T-helper 2 cell treated with Interferon-gamma antibody and Interleukin-4, amounts not matched to agents 5 μg/mL and 100 μg/mL, for 36 hours (primary cell): Measurements from ENCODE around the gene PRMT5.
"Not testable (repeated sequence)": the region's sequence is repeated elsewhere in the genome, so short reads cannot be mapped to it uniquely, and the experiment has no call there.

Experiments used
- DNase-seq: peaks from one replicate; pipeline ENCODE4 v3.0.0; 2021; ENCODE audit warnings: low spot score
- H3K27ac Mint-ChIP-seq: one replicate; pipeline ENCODE4 v1.8.0; 2021; ENCODE audit warnings: mild to moderate bottlenecking, mixed read lengths
- H3K27me3 Mint-ChIP-seq: one replicate; pipeline ENCODE4 v1.8.0; 2021; ENCODE audit warnings: low read depth, mixed read lengths
- H3K36me3 Mint-ChIP-seq: one replicate; pipeline ENCODE4 v1.8.0; 2021; ENCODE audit warnings: low read depth, mixed read lengths
- H3K4me1 Mint-ChIP-seq: one replicate; pipeline ENCODE4 v1.8.0; 2021; ENCODE audit warnings: low read depth, mixed read lengths
- H3K4me3 Mint-ChIP-seq: one replicate; pipeline ENCODE4 v1.8.0; 2022; ENCODE audit warnings: mild to moderate bottlenecking, moderate library complexity, mixed read lengths
- H3K9me3 Mint-ChIP-seq: one replicate; pipeline ENCODE4 v1.8.0; 2021; ENCODE audit warnings: mixed read lengths

The PRMT5 gene

DNA sequence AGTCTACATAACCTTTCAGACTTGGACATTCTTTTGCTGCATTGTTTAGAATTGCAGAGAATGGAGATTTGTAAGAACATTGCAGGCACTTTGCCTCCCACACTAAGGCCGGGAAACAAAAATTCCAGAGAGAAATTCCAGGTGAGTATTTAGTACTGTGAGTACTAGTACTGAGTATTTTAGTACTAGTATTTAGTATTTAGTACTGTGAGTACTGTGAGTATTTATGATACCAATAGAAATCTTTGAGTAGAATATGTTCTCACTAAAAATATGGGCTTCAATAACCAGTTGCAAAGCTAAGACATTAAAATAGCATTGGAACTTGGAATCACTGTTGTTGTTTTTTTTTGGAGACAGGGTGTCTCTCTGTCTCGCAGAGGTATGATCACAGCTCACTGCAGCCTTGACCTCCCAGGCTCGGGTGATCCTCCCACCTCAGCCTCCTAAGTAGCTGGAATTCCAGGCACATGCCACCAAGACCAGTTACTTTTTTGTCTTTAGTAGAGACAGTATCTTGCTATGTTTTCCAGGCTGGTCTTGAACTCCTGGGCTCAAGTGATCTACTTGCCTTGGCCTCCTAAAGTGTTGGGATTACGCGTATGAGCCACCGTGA lies 33.0 kb upstream of the PRMT5 start:
- Mint-ChIP-seq H3K27ac (no peak overlapping the region), H3K4me1 (peaks cover 5% of the 10 kb centered on the region), H3K4me3 (no peak overlapping the region), H3K36me3 (no peaks in the 10 kb centered on the region), H3K9me3 (no peaks in the 10 kb centered on the region), H3K27me3 (peaks cover 4% of the 10 kb centered on the region)
- no peak for DNase-seq

DNA sequence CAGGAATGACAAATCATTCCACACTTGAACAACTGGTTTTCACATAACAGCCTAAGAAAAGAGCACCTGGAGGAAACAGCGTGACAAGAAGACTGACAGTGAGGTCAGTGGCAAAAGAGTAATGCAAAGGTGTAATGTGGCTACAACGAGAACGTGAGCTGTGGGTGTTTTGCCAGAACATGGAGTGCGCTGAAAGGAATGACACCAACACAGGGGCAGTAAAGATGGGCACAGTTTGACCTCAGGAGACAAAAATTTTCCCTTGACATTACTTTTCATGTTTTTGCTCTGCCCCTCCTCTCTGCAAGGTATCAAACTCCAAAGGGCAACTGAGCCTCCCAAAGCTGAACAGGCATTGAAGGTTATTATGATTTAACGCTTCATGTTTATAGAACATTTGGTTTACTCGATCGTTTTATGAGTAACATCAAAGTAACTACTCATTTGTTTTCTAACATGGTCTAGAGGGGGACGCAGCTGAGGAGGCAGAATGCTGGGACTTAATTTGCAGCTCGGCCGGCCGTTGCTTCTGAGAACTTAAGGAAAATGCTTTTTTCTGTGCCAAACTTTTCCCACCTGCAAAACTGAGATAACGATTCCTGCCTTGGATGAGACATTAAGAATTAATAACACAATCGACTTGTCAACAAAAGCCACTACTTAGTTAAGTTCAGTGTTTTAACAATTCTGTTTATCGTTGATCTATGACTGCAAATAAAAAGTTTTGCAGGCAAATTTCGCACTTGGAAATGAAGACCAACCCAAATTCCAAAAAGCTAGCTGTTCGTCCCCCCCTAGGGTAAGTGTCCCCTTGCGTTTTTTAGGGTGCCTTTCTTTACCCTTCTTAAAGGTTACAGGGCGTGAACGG lies 26.8 kb upstream of the PRMT5 start:
- Mint-ChIP-seq H3K27ac (peak overlapping the region; percentile 90), H3K9me3 (no peaks in the 10 kb centered on the region), H3K36me3 (peaks cover 25% of the 10 kb centered on the region), H3K27me3 (no peaks in the 10 kb centered on the region), H3K4me3 (peak overlapping the region; percentile 94), H3K4me1 (peaks cover 19% of the 10 kb centered on the region)
- no peak for DNase-seq

DNA sequence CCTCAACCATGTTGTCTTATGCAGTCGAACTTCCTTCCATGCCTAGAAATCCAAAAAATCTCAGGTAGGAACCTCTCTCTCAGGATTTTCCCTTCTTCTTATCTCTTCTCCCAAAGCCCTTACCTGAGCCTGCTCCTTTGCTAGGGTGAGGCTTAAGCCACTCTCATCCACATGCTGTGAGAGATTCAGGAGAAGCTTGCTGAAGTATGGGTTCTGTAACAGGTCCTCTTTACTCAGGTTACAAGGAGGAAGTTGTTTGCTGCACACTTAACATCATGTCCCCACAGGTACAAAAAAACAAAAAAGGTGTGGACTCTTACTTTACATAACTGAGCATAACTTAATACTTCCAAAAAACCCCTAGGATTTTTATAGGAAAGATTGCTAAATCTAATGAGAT lies 23.2 kb upstream of the PRMT5 start:
- Mint-ChIP-seq H3K9me3 (no peaks in the 10 kb centered on the region), H3K4me1 (peaks cover 16% of the 10 kb centered on the region), H3K36me3 (peaks cover 39% of the 10 kb centered on the region), H3K27ac (no peak overlapping the region), H3K4me3 (no peak overlapping the region), H3K27me3 (no peaks in the 10 kb centered on the region)
- DNase-seq, result no peak

GRCh38 chr14:22951795-22952194 lies 22.6 kb upstream of the PRMT5 start:
- DNase-seq, H3K4me3 Mint-ChIP-seq, H3K27ac Mint-ChIP-seq, H3K9me3 Mint-ChIP-seq, H3K27me3 Mint-ChIP-seq: not testable (repeated sequence)
- Mint-ChIP-seq H3K36me3 (peaks cover 44% of the 10 kb centered on the region), H3K4me1 (peaks cover 16% of the 10 kb centered on the region)

- Mint-ChIP-seq H3K4me1 (no peaks in the 10 kb centered on the region), H3K4me3 (no peak overlapping the region), H3K36me3 (peaks cover 36% of the 10 kb centered on the region), H3K27ac (no peak overlapping the region), H3K9me3 (no peaks in the 10 kb centered on the region), H3K27me3 (no peaks in the 10 kb centered on the region)
- DNase-seq, result no peak
Measured at GRCh38 chr14:22945642-22946041, 16.5 kb upstream of the PRMT5 start.

GRCh38 chr14:22939684-22940083 lies 10.5 kb upstream of the PRMT5 start:
- no peak for DNase-seq

DNA sequence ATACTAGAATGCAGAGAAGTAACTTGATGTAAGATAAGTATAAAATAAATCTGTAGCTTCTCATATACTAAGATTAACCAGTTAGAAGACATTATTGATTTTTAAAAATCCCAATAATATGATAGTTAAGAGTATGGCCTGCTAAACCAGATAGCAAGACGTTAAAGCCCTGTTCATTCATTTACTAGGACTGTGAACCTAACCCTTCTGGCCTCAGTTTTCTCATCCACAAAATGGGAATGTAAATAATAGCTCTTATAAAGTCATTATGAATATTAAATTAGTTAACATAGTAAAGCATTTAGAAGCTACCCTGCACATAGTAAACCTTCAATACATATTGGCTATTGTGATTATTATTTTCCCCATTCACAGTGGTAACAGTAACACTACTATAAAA lies 6.0 kb upstream of the PRMT5 start:
- H3K27ac Mint-ChIP-seq, result no peak overlapping the region
- H3K9me3 Mint-ChIP-seq, result no peaks in the 10 kb centered on the region
- no peaks in the 10 kb centered on the region for H3K27me3 Mint-ChIP-seq
- H3K4me1 Mint-ChIP-seq, result no peaks in the 10 kb centered on the region
- H3K36me3 Mint-ChIP-seq, result peaks cover 4% of the 10 kb centered on the region
- no peak for DNase-seq
- no peak overlapping the region for H3K4me3 Mint-ChIP-seq

More at GRCh38 chr14:22939684-22940083, 10.5 kb upstream of the PRMT5 start:
- Mint-ChIP-seq H3K27ac (no peak overlapping the region), H3K4me1 (no peaks in the 10 kb centered on the region), H3K9me3 (no peaks in the 10 kb centered on the region), H3K27me3 (no peaks in the 10 kb centered on the region), H3K4me3 (no peak overlapping the region), H3K36me3 (peaks cover 12% of the 10 kb centered on the region)

DNA sequence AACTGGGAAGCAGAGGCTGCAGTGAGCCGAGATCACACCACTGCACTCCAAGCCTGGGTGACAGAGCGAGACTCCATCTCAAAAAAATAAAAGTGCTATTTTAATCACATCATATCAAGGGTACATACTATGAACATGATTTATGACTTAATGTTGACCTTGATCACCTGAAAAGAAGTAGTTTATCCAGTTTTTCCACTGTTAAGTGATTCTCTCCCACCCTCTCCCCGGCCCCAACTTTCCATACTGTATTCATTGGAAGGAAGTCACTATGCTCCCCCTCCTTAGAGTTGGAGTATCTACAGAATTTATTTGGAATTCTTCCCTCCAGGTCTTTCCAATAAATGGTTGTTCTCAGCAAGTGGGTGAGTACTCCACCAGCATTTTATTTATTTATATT lies 3.0 kb upstream of the PRMT5 start:
- no peaks in the 10 kb centered on the region for H3K9me3 Mint-ChIP-seq
- H3K4me1 Mint-ChIP-seq, result peaks cover 10% of the 10 kb centered on the region
- no peaks in the 10 kb centered on the region for H3K27me3 Mint-ChIP-seq
- DNase-seq, result no peak
- H3K4me3 Mint-ChIP-seq, result no peak overlapping the region
- no peak overlapping the region for H3K27ac Mint-ChIP-seq
- peaks cover 6% of the 10 kb centered on the region for H3K36me3 Mint-ChIP-seq

- H3K27ac Mint-ChIP-seq, result no peak overlapping the region
- H3K27me3 Mint-ChIP-seq, result no peaks in the 10 kb centered on the region
- peaks cover 19% of the 10 kb centered on the region for H3K36me3 Mint-ChIP-seq
- H3K4me1 Mint-ChIP-seq, result peaks cover 18% of the 10 kb centered on the region
- no peak overlapping the region for H3K4me3 Mint-ChIP-seq
- DNase-seq, result no peak
- no peaks in the 10 kb centered on the region for H3K9me3 Mint-ChIP-seq
Measured at GRCh38 chr14:22929961-22930364, 787 bp upstream of the PRMT5 start.

- Mint-ChIP-seq H3K9me3 (no peaks in the 10 kb centered on the region), H3K27me3 (no peaks in the 10 kb centered on the region), H3K4me1 (peaks cover 18% of the 10 kb centered on the region), H3K36me3 (peaks cover 33% of the 10 kb centered on the region), H3K27ac (no peak overlapping the region), H3K4me3 (no peak overlapping the region)
- DNase-seq, result no peak
Measured at GRCh38 chr14:22928237-22929103, 706 bp downstream of the PRMT5 start.

DNA sequence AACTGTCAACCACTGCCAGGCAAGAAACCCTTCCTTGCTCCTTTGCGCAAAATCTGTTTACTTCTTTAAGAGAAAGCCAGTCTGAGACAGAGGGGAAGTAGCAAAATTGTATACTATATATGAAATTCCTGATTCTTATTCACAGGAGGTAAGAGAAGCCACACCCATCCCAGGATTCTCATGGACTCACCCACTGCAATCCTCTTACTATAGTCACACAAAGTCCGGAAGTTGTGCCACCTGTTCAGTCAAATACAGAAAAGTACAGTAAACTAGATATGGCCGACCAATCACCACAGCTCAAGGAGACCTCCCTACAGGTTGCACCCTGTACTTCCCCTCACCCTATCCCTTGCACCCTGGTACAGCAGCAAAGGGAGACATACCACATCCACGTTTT lies 2.9 kb downstream of the PRMT5 start:
- peaks cover 45% of the 10 kb centered on the region for H3K36me3 Mint-ChIP-seq

GRCh38 chr14:22925513-22925912 lies 3.7 kb downstream of the PRMT5 start:
- H3K4me3 Mint-ChIP-seq, result no peak overlapping the region
- H3K27ac Mint-ChIP-seq, result no peak overlapping the region
- H3K4me1 Mint-ChIP-seq, result peaks cover 26% of the 10 kb centered on the region
- H3K9me3 Mint-ChIP-seq, result no peaks in the 10 kb centered on the region
- peaks cover 52% of the 10 kb centered on the region for H3K36me3 Mint-ChIP-seq
- no peaks in the 10 kb centered on the region for H3K27me3 Mint-ChIP-seq
- DNase-seq, result no peak

More for the DNA sequence above, 2.9 kb downstream of the PRMT5 start:
- no peaks in the 10 kb centered on the region for H3K27me3 Mint-ChIP-seq
- no peak for DNase-seq
- H3K4me1 Mint-ChIP-seq, result peaks cover 23% of the 10 kb centered on the region
- H3K9me3 Mint-ChIP-seq, result no peaks in the 10 kb centered on the region
- H3K27ac Mint-ChIP-seq, result peak overlapping the region; percentile 47
- H3K4me3 Mint-ChIP-seq, result no peak overlapping the region

GRCh38 chr14:22923746-22924145 lies 5.4 kb downstream of the PRMT5 start:
- Mint-ChIP-seq H3K36me3 (peaks cover 58% of the 10 kb centered on the region), H3K9me3 (no peaks in the 10 kb centered on the region), H3K4me1 (peaks cover 33% of the 10 kb centered on the region), H3K27me3 (peaks cover 4% of the 10 kb centered on the region), H3K27ac (no peak overlapping the region), H3K4me3 (no peak overlapping the region)
- no peak for DNase-seq

- Mint-ChIP-seq H3K9me3 (no peaks in the 10 kb centered on the region), H3K36me3 (peaks cover 66% of the 10 kb centered on the region)
Measured at GRCh38 chr14:22922294-22922693, 6.9 kb downstream of the PRMT5 start.

More at GRCh38 chr14:22922294-22922693, 6.9 kb downstream of the PRMT5 start:
- peak overlapping the region; percentile 16 for H3K27ac Mint-ChIP-seq
- peaks cover 4% of the 10 kb centered on the region for H3K27me3 Mint-ChIP-seq
- H3K4me1 Mint-ChIP-seq, result peaks cover 31% of the 10 kb centered on the region
- DNase-seq, result no peak
- H3K4me3 Mint-ChIP-seq, result no peak overlapping the region
